Measurements from ENCODE around the gene RNF180. TPM values are rescaled to one million over a fixed set of nuclear protein-coding genes. Genes with fewer than 3 reads are reported as not detected.

RNF180 gene
- polyA plus RNA-seq, 1 donor from 2014 or later: 6.4 TPM

GRCh38 chr5:64149268-64149667 lies 16.4 kb upstream of the RNF180 start:
- H3K27ac ChIP-seq (ENCODE audit: low read length): no peak overlapping the region
- H3K9me2 ChIP-seq (ENCODE audit: insufficient read depth, low read length): no peaks in the 10 kb centered on the region
- H3K9me3 ChIP-seq (ENCODE audit: low read length): no peaks in the 10 kb centered on the region
- H3K27me3 ChIP-seq (ENCODE audit: insufficient read depth, low read depth, low read length): no peaks in the 10 kb centered on the region
- H3K9ac ChIP-seq (ENCODE audit: low read length): no peak overlapping the region
- H2AFZ ChIP-seq (ENCODE audit: low read depth, low read length): no peak overlapping the region
- H3K36me3 ChIP-seq (ENCODE audit: insufficient read depth, low read length): no peaks in the 10 kb centered on the region
- no peak overlapping the region for H3K4me3 ChIP-seq (ENCODE audit: low read length)
- no peaks in the 10 kb centered on the region for H3F3A ChIP-seq (ENCODE audit: insufficient read depth, low read length, poor library complexity, severe bottlenecking)
- H3K4me2 ChIP-seq (ENCODE audit: low read length): no peak overlapping the region
- no peaks in the 10 kb centered on the region for H3K79me2 ChIP-seq (replicated peaks; ENCODE audit: insufficient read depth, low read length)
- no peaks in the 10 kb centered on the region for H4K20me1 ChIP-seq (ENCODE audit: insufficient read depth)
- TF ChIP-seq REST (IDR thresholded peaks at IDR 0.05; ENCODE audit: borderline replicate concordance): no peak
- TF ChIP-seq, protein P1, sequence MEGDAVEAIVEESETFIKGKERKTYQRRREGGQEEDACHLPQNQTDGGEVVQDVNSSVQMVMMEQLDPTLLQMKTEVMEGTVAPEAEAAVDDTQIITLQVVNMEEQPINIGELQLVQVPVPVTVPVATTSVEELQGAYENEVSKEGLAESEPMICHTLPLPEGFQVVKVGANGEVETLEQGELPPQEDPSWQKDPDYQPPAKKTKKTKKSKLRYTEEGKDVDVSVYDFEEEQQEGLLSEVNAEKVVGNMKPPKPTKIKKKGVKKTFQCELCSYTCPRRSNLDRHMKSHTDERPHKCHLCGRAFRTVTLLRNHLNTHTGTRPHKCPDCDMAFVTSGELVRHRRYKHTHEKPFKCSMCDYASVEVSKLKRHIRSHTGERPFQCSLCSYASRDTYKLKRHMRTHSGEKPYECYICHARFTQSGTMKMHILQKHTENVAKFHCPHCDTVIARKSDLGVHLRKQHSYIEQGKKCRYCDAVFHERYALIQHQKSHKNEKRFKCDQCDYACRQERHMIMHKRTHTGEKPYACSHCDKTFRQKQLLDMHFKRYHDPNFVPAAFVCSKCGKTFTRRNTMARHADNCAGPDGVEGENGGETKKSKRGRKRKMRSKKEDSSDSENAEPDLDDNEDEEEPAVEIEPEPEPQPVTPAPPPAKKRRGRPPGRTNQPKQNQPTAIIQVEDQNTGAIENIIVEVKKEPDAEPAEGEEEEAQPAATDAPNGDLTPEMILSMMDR (IDR thresholded peaks at IDR 0.05; ENCODE audit: poor library complexity, severe bottlenecking): no peak
- no peak for TF ChIP-seq EZH2 (IDR thresholded peaks at IDR 0.05; ENCODE audit: borderline replicate concordance, insufficient read depth, low read length, poor library complexity, severe bottlenecking)
- no peak for TF ChIP-seq TAF1 (IDR thresholded peaks at IDR 0.05; ENCODE audit: low read depth)
- TF ChIP-seq RAD21 (conservative IDR thresholded peaks at IDR 0.05): no peak
- TF ChIP-seq SMC3 (conservative IDR thresholded peaks at IDR 0.05; ENCODE audit: poor library complexity): no peak
- no peak for TF ChIP-seq MXI1 (conservative IDR thresholded peaks at IDR 0.05; ENCODE audit: poor library complexity, severe bottlenecking)
- TF ChIP-seq POLR2AphosphoS5 (IDR thresholded peaks at IDR 0.05): no peak

DNA sequence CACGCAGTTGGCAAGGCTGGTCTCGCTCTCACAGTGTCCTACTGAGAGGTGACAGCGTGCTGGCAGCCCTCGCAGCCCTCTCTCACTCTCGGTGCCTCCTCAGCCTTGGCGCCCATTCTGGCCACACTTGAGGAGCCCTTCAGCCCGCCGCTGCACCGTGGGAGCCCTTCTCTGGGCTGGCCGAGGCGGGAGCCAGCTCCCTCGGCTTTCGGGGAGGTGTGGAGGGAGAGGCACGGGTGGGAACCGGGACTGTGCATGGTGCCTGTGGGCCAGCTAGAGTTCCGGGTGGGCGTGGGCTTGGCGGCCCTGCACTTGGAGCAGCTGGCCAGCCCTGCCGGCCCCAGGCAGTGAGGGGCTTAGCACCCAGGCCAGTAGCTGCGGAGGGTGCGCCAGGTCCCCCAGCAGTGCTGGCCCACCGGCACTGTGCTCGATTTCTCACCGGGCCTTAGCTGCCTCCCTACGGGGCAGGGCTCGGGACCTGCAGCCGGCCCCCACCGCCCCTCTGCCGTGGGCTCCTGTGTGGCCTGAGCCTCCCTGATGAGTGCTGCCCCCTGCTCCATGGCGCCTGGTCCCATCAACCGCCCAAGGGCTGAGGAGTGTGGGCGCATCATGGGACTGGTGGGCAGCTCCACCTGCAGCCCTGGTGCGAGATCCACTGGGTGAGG lies 15.7 kb upstream of the RNF180 start:
- H4K20me1 ChIP-seq (ENCODE audit: insufficient read depth): no peaks in the 10 kb centered on the region

More for the DNA sequence above, 15.7 kb upstream of the RNF180 start:
- no peaks in the 10 kb centered on the region for H3K27me3 ChIP-seq (ENCODE audit: insufficient read depth, low read depth, low read length)
- H3K4me3 ChIP-seq (ENCODE audit: low read length): no peak overlapping the region
- no peaks in the 10 kb centered on the region for H3K36me3 ChIP-seq (ENCODE audit: insufficient read depth, low read length)
- TF ChIP-seq, protein P1 (IDR thresholded peaks at IDR 0.05; ENCODE audit: poor library complexity, severe bottlenecking): no peak
- TF ChIP-seq MXI1 (conservative IDR thresholded peaks at IDR 0.05; ENCODE audit: poor library complexity, severe bottlenecking) (no peak), REST (IDR thresholded peaks at IDR 0.05; ENCODE audit: borderline replicate concordance) (no peak), EZH2 (IDR thresholded peaks at IDR 0.05; ENCODE audit: borderline replicate concordance, insufficient read depth, low read length, poor library complexity, severe bottlenecking) (no peak), RAD21 (conservative IDR thresholded peaks at IDR 0.05) (no peak), EP300 (conservative IDR thresholded peaks at IDR 0.05; ENCODE audit: poor library complexity, severe bottlenecking) (no peak)
- no peak overlapping the region for H2AFZ ChIP-seq (ENCODE audit: low read depth, low read length)
- no peak overlapping the region for H3K4me2 ChIP-seq (ENCODE audit: low read length)
- H3K9me3 ChIP-seq (ENCODE audit: low read length): no peaks in the 10 kb centered on the region
- no peak overlapping the region for H3K9ac ChIP-seq (ENCODE audit: low read length)
- no peaks in the 10 kb centered on the region for H3F3A ChIP-seq (ENCODE audit: insufficient read depth, low read length, poor library complexity, severe bottlenecking)
- H3K79me2 ChIP-seq (replicated peaks; ENCODE audit: insufficient read depth, low read length): no peaks in the 10 kb centered on the region
- H3K27ac ChIP-seq (ENCODE audit: low read length): no peak overlapping the region
- no peaks in the 10 kb centered on the region for H3K9me2 ChIP-seq (ENCODE audit: insufficient read depth, low read length)
